NCI-H2196 (cell line): ENCODE measurements around the gene ALCAM.

Source experiments
- DNase-seq: peaks from one replicate; lab custom pipeline; 2025; ENCODE audit not compliant: unreplicated experiment; lab: John Stamatoyannopoulos, UW

ALCAM gene

DNA sequence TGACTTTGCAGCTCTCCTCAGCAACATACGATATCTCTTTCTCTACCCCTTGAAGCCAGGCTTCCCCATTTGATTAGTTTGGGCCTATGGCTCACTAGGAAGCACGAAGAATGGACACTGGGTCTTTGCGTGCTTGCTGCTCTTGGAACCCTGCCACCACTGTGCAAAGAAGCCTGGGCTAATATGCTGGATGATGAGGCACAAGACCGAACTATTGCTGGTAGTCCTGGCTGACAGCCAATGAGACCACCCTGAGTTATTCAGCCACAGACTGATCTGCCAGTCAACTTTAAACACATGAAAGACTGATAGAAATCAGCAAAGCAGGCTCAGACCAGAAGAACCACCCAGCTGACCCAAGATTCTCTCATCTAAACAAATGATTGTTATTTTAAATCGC is 251.8 kb downstream of the ALCAM start:
- no peak for DNase-seq

DNA sequence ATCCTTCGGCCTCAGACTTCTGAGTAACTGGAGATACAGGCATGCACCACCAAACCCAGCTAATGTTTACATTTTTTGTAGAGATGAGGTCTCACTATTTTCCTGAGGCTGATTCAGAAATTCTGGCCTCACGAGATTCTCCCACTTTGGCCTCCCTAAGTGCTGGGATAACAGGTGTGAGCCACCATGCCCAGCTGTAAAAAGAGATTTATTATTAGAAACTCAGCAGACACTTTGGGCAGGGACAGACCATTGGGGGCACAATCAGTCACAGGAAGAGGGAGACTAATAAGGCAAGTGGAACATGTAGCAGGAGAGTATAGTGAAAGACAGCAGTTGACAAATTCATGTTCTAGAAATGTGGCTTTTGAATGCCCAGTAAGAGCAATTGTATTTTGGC is 252.9 kb downstream of the ALCAM start:
- DNase-seq: no peak

DNA sequence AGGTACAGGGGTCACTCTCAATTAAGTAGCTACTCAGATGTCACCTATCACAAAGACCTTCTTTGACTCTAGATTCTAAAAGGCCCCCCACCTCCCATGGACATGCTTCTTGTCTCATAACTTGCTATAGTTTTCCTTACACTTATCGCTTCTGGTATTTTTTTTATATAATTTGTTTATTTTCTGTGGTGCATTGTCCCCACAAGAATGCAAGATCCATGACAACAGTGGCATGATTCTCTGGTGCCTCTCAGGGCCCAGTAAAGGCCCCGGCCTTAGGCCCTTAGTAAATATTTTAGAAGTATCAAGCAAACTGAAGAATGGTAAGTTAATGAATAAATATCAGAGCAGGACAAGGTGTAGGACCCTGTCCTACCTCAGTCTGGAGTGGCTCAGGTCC is 253.5 kb downstream of the ALCAM start:
- DNase-seq: no peak

DNA sequence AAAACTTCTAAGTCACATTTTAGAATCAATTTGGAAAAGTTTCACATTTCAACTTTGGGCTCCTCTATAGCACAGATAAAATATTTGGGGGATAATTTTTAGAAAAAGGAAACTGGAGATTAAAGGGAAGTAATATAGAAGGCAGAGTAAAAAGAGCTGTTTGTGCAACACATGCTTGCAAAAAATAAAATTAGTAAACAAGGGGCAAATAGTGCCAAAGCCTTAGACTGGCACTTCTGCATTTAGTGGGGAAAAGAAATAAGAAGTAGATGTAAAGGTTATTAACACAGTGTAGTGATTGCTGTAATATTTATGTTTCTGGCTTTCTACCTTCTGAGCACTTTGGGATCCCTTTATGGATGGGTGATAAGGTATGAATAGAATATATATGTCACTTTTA is 255.5 kb downstream of the ALCAM start:
- DNase-seq: no peak
